Omental fat pad (tissue), 4 donors: ENCODE data around the gene GID8. TPM values are rescaled to one million over a fixed set of nuclear protein-coding genes. Genes with fewer than 3 reads are reported as not detected.
A peak's percentile ranks its signal among the peaks of the same experiment; 100 is the strongest.
"Not testable (repeated sequence)": the region's sequence is repeated elsewhere in the genome, so short reads cannot be mapped to it uniquely, and the experiment has no call there.

Experiments used
- ATAC-seq: fragments of 150-250 bp; one replicate; pipeline ENCODE4 v1.9.1; 2016; ENCODE audit warnings: mild to moderate bottlenecking, moderate library complexity; ENCODE audit not compliant: low FRiP score
- DNase-seq: peaks from one replicate; pipeline ENCODE4 v3.0.0-alpha.2; 2019; ENCODE audit warnings: low spot score
- total RNA-seq, 4 donors: library from RNA; depleted of rRNA; stranded (reverse); fragments of >200 nt; gene quantifications; one replicate each; pipeline ENCODE4 v1.1.0, GENCODE V29; 2016
- TF ChIP-seq, protein P1 (sequence below), 3 donors: fragments of 450-650 bp; IDR thresholded peaks; one replicate each; pipeline ENCODE4 v1.5.1; 2016 to 2017; ENCODE audit warnings: antibody characterized with exemption in 3 of 3, mild to moderate bottlenecking in 3 of 3, moderate library complexity in 2 of 3

Gene GID8
- total RNA-seq, 4 donors from 2014 or later: 21.7 to 33.4 (median 25.5) TPM

GRCh38 chr20:62922451-62922921 lies 15.5 kb upstream of the GID8 start:
- TF ChIP-seq, protein P1, sequence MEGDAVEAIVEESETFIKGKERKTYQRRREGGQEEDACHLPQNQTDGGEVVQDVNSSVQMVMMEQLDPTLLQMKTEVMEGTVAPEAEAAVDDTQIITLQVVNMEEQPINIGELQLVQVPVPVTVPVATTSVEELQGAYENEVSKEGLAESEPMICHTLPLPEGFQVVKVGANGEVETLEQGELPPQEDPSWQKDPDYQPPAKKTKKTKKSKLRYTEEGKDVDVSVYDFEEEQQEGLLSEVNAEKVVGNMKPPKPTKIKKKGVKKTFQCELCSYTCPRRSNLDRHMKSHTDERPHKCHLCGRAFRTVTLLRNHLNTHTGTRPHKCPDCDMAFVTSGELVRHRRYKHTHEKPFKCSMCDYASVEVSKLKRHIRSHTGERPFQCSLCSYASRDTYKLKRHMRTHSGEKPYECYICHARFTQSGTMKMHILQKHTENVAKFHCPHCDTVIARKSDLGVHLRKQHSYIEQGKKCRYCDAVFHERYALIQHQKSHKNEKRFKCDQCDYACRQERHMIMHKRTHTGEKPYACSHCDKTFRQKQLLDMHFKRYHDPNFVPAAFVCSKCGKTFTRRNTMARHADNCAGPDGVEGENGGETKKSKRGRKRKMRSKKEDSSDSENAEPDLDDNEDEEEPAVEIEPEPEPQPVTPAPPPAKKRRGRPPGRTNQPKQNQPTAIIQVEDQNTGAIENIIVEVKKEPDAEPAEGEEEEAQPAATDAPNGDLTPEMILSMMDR (IDR thresholded peaks at IDR 0.05): no peak
- ATAC-seq: no peak
- no peak for DNase-seq

- ATAC-seq: peak; percentile 51
- not testable (repeated sequence) for DNase-seq
Observed at GRCh38 chr20:62923059-62923668, 14.8 kb upstream of the GID8 start.

DNA sequence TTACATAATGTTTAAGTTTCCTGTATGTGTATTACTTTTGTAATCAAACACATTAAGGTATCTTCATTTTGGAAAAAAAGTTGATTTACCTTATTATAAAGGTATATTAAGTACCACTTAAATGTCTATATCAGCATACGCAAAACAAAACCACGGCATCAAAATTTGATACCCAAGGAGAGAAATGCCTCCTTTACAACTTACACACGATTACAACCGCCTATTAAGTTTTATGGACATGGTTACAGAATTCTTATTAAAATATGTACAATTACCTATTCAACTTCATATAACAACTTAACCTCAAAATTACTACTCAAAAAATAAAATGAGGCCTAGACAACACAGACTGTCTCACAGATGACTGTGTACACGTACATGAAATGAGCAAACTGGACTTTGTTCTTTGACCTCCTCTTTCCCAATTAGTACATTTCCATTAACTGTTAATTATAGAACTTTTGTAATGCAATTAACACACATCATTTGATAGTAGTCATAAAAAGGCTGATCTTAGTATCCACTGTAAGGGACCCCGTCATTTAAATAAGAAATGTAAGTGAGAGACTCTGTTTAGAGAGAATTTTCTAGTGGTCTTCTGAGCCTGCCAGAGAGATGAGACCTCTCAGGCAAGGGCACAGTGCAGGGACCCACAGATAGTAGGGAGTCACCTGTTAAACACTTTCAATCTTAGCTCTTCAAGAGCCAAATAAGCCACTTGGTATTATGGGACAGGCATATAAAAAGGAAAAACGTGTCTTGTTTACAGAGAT lies 14.1 kb upstream of the GID8 start:
- ATAC-seq: no peak
- TF ChIP-seq, protein P1 (IDR thresholded peaks at IDR 0.05): no peak
- DNase-seq: no peak

GRCh38 chr20:62924442-62925075 lies 13.4 kb upstream of the GID8 start:
- TF ChIP-seq, protein P1 (IDR thresholded peaks at IDR 0.05): no peak
- no peak for ATAC-seq
- DNase-seq: no peak

DNA sequence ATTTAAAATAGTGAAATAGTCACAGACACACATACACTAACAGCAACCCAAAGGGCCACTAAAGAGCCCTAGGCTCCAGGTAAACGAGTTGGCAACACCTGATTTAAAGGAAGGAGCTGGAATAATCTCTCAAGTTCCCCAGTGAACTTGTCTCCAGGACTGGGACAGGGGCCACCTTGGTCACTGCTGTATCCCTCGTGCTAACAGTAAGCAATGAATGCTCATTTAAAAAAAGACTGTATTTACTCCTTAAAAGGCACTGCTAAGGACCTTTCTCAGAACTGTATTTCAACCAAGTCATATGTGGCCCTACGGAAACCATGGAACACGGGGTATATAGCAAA lies 12.9 kb upstream of the GID8 start:
- ATAC-seq (no peak), DNase-seq (no peak)

DNA sequence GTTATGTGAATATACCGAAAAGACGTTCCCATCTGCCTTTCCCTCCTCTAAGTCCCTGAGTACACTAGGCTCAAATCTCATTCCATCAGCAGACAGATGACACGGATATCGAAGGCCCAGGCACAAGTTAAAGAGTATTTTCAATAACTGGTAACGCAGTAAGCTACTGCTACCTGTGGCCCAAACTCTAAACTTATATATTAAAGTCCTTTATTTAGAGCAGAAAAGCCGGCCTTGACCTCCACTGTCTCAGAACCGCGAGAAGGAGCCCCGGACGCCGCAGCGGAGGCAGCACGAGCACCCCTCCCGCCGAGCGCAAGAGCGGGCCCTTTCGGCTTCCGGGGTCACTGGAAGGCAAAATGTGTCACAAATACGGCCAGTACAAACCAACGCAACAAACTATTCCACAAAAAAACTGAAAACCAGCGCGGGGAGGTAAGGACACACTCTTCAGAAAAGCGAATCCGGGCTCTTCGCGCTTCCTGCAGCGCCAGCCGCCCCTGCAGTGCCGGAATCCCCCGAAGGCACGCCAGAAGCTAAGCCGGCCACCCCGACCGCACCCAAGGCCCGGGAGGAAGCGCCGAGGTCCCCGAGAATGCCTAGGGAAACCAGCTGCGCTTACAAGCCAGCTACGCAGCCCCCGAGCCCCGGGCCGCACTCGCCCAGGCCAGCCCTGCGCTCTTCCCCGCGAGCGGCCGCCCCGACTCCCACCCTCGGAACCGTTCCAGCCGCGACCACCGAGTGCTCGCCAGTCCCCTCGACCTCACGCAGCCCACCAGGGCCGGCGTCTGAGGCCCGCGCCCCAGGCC lies 12.3 kb upstream of the GID8 start:
- TF ChIP-seq, protein P1 (IDR thresholded peaks at IDR 0.05): no peak
- no peak for DNase-seq
- ATAC-seq: peak; percentile 10

More for the DNA sequence above, 12.9 kb upstream of the GID8 start:
- TF ChIP-seq, protein P1 (IDR thresholded peaks at IDR 0.05): no peak
